CD4-positive, alpha-beta T cell (primary cell): Measurements from ENCODE around the gene GALR3. TPM values are rescaled to one million over a fixed set of nuclear protein-coding genes. Genes with fewer than 3 reads are reported as not detected.

ENCODE experiments used
- ATAC-seq: fragments of 200-7000 bp; cut with Tn5 transposase; one replicate; pipeline ENCODE4 v1.10.0; 2022; ENCODE audit warnings: mild to moderate bottlenecking; ENCODE audit not compliant: poor library complexity
- CTCF ChIA-PET: fragments of 350-600 bp; sonication (Branson Sonifier 250); formaldehyde crosslinking; loops from one replicate; lab custom pipeline; 2021; ENCODE audit warnings: antibody characterized with exemption, inconsistent platforms; lab: Charles Lee
- POLR2A ChIA-PET: fragments of 350-600 bp; sonication (Branson Sonifier 250); formaldehyde crosslinking; loops from one replicate; lab custom pipeline; 2021; ENCODE audit warnings: antibody characterized with exemption, inconsistent platforms; lab: Charles Lee
- DNase-seq, 14 experiments: peaks; one replicate each; pipeline ENCODE4 v3.0.0-alpha.2; 2013 to 2020; ENCODE audit warnings: mixed read lengths in 2 of 14
- H3K27ac ChIP-seq, 2 donors: one replicate each; pipeline versions ENCODE4 v1.5.1 to v1.7.0; 2013; ENCODE audit warnings: low read length in 2 of 2, low read depth in 1 of 2, mild to moderate bottlenecking in 1 of 2
- H3K27me3 ChIP-seq, 2 experiments: 1 replicate in 1 of 2; 2 replicates in 1 of 2; pipeline versions ENCODE4 v1.6.1 to v1.7.0; 2013; ENCODE audit warnings: low read length in 2 of 2, control low read depth in 1 of 2, mild to moderate bottlenecking in 1 of 2, moderate library complexity in 1 of 2; ENCODE audit not compliant: insufficient read depth in 2 of 2, control insufficient read depth in 1 of 2
- H3K36me3 ChIP-seq: one replicate; pipeline ENCODE4 v1.6.1; 2013; ENCODE audit warnings: low read length, control low read depth; ENCODE audit not compliant: insufficient read depth
- H3K4me1 ChIP-seq: one replicate; pipeline ENCODE4 v1.6.1; 2013; ENCODE audit warnings: low read length, control low read depth; ENCODE audit not compliant: insufficient read depth
- H3K4me3 ChIP-seq: one replicate; pipeline ENCODE4 v1.5.1; 2013; ENCODE audit warnings: mild to moderate bottlenecking, low read length, moderate library complexity
- H3K9me3 ChIP-seq, 2 experiments: 1 replicate in 1 of 2; 2 replicates in 1 of 2; pipeline versions ENCODE4 v1.6.1 to v1.7.0; 2013; ENCODE audit warnings: low read length in 2 of 2, mild to moderate bottlenecking in 2 of 2, control low read depth in 1 of 2, moderate library complexity in 1 of 2; ENCODE audit not compliant: control insufficient read depth in 1 of 2, insufficient read depth in 1 of 2
- H3K27ac Mint-ChIP-seq: one replicate; pipeline ENCODE4 v1.8.0; 2020; ENCODE audit warnings: mixed read lengths
- H3K27me3 Mint-ChIP-seq: one replicate; pipeline ENCODE4 v1.8.0; 2021; ENCODE audit warnings: mixed read lengths
- H3K36me3 Mint-ChIP-seq: one replicate; pipeline ENCODE4 v1.8.0; 2021; ENCODE audit warnings: low read depth, mixed read lengths
- H3K4me1 Mint-ChIP-seq: one replicate; pipeline ENCODE4 v1.8.0; 2021; ENCODE audit warnings: low read depth, mixed read lengths
- H3K4me3 Mint-ChIP-seq: one replicate; pipeline ENCODE4 v1.8.0; 2020; ENCODE audit warnings: mild to moderate bottlenecking, mixed read lengths
- H3K9me3 Mint-ChIP-seq: one replicate; pipeline ENCODE4 v1.8.0; 2020; ENCODE audit warnings: mixed read lengths
- intact Hi-C, 2 experiments: fragments of 100-400 bp; cut with DNase I in 1 of 2; cut with micrococcal nuclease in 1 of 2; formaldehyde crosslinking; loops; one replicate each; pipeline versions ENCODE4 v1.15.1 to v1.9.0; 2023 to 2025; cut with DNase I, micrococcal nuclease
- microRNA-seq: library from miRNA; unstranded; fragments of <30 nt; microRNA quantifications from one replicate; pipeline ENCODE4 v1.2.0, GENCODE V29; 2021; ENCODE audit warnings: borderline microRNAs expressed, borderline replicate concordance
- total RNA-seq, 174 experiments: library from RNA in 2 of 174; stranded (reverse) in 2 of 174; gene quantifications; one replicate each; pipeline ENCODE4 v1.2.3 and lab custom pipeline; 2021 to 2026
- TF ChIP-seq, protein P1 (sequence below): fragments of 200-600 bp; IDR thresholded peaks from one replicate; pipeline ENCODE4 v1.8.0; 2022; ENCODE audit warnings: antibody characterized with exemption, mild to moderate bottlenecking

GALR3 gene
- total RNA-seq, 2 experiments from 2014 or later = not detected

DNA sequence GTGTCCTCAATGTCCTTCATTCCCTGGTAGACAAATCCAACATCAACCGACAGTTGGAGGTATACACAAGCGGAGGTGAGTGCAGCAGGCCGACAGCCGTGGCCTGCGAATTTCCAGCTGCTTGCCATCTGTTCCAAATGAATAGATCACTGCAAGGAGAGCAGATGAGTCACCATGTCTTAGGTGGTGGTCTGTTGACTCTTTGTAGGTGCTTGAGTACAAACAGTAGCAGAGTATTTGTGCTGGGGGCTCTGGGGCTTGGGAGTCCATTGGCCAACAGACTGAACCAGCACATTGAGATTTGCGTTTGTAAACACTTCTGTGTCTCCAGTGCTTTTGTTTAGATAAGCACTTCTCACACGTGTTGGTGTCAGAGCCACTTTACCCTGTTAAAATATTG, 47.1 kb downstream of the GALR3 start:
- H3K4me1 ChIP-seq = no peaks in the 10 kb centered on the region
- no peak overlapping the region for H3K4me3 ChIP-seq
- Mint-ChIP-seq H3K27me3 (no peaks in the 10 kb centered on the region), H3K36me3 (peaks cover 74% of the 10 kb centered on the region), H3K27ac (no peak overlapping the region), H3K9me3 (no peaks in the 10 kb centered on the region), H3K4me1 (no peaks in the 10 kb centered on the region), H3K4me3 (no peak overlapping the region)
- ATAC-seq (no peak), DNase-seq (no peak)
- peaks cover 83% of the 10 kb centered on the region for H3K36me3 ChIP-seq
- H3K9me3 ChIP-seq = no peaks in the 10 kb centered on the region
- POLR2A ChIA-PET = no interaction called here
- TF ChIP-seq, protein P1, sequence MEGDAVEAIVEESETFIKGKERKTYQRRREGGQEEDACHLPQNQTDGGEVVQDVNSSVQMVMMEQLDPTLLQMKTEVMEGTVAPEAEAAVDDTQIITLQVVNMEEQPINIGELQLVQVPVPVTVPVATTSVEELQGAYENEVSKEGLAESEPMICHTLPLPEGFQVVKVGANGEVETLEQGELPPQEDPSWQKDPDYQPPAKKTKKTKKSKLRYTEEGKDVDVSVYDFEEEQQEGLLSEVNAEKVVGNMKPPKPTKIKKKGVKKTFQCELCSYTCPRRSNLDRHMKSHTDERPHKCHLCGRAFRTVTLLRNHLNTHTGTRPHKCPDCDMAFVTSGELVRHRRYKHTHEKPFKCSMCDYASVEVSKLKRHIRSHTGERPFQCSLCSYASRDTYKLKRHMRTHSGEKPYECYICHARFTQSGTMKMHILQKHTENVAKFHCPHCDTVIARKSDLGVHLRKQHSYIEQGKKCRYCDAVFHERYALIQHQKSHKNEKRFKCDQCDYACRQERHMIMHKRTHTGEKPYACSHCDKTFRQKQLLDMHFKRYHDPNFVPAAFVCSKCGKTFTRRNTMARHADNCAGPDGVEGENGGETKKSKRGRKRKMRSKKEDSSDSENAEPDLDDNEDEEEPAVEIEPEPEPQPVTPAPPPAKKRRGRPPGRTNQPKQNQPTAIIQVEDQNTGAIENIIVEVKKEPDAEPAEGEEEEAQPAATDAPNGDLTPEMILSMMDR = no peak
- CTCF ChIA-PET = interaction anchor here (1.6 kb wide), 1 partner anchor 53 kb away, joined by 3 read pairs; no protein-coding TSS in a partner anchor
- intact Hi-C loops = no loop called here
- no peaks in the 10 kb centered on the region for H3K27me3 ChIP-seq
- no peak overlapping the region for H3K27ac ChIP-seq

Small RNA genes lying within 50 kb of the gene (microRNA-seq; reads per million reads assigned to microRNA genes)
- gene MIR659 = not detected

Other genes starting within 250 kb of the GALR3 start
- 1 to 10 TPM; 2.6 to 3.0 TPM for gene LGALS2, start 243.3 kb upstream of the GALR3 start, total RNA-seq
- gene GGA1, start 214.5 kb upstream of the GALR3 start, total RNA-seq = 10 to 100 TPM; 57.0 to 60.9 TPM
- gene SH3BP1, start 183.7 kb upstream of the GALR3 start, total RNA-seq = 10 to 100 TPM; 46.9 to 49.0 TPM
- gene PDXP, start 164.7 kb upstream of the GALR3 start, total RNA-seq = 1 to 10 TPM; 1.5 TPM
- 10 to 100 TPM; 85.1 to 93.7 TPM for gene LGALS1, start 147.7 kb upstream of the GALR3 start, total RNA-seq
- 10 to 100 TPM; 24.3 to 26.2 TPM for gene NOL12, start 137.0 kb upstream of the GALR3 start, total RNA-seq
- gene TRIOBP, start 126.3 kb upstream of the GALR3 start, total RNA-seq = 10 to 100 TPM in 1 of 2 experiments, 1 to 10 TPM in 1; 9.0 to 10.1 TPM
- 1 to 10 TPM; 1.4 to 1.8 TPM for gene GCAT, start 15.4 kb upstream of the GALR3 start, total RNA-seq
- gene ANKRD54, start 21.0 kb downstream of the GALR3 start, total RNA-seq = 10 to 100 TPM; 18.3 to 20.6 TPM
- 100 to 1,000 TPM; 525 to 541 TPM for gene EIF3L, start 26.0 kb downstream of the GALR3 start, total RNA-seq
- 10 to 100 TPM; 16.9 to 20.7 TPM for gene MICALL1, start 82.9 kb downstream of the GALR3 start, total RNA-seq
- gene C22orf23, start 130.2 kb downstream of the GALR3 start, total RNA-seq = not detected
- 10 to 100 TPM; 20.2 to 21.1 TPM for gene POLR2F, start 130.3 kb downstream of the GALR3 start, total RNA-seq
- not detected for gene SOX10, start 161.2 kb downstream of the GALR3 start, total RNA-seq
- 10 to 100 TPM; 21.2 to 25.6 TPM for gene PICK1, start 234.0 kb downstream of the GALR3 start, total RNA-seq